GM18873 (cell line): ENCODE measurements around the gene STK33.

Experiments used
- ATAC-seq: cut with Tn5 transposase; IDR thresholded peaks from one replicate; pipeline ENCODE4 v1.9.1; 2021; ENCODE audit warnings: mild to moderate bottlenecking, moderate library complexity, moderate number of reproducible peaks; ENCODE audit not compliant: unreplicated experiment, low FRiP score

The STK33 gene

DNA sequence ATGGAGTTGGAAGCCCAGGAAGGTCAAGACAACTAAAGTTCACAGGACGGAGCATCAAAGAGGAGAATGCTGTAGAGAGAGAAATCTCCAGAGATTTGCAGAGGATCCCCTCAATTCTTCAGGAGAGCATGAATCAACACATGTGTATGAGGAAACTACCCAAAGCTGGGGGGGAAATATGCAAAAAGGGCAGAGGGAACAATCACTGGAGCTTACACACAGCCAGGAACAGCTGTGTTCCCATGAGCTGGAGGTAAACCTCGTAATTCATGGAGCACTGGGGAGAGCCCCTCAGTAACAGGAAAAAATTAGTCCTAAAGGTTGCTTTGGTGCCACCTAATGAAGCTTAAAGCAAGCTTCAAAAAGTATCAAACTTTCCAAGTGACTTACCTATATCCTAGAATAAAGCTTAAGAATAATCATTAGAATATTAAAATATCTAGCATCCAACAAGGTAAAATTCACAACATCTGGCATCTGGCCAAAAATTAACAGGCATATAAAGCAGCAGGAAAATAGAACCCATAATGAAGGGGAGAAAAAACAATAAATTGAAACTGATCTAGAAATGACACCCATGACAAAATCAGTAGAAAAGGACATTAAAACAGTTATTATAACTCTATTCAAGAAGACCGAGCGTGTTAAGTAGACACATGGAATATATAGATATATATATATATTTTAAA lies 134.2 kb downstream of the STK33 start:
- ATAC-seq, result no peak

DNA sequence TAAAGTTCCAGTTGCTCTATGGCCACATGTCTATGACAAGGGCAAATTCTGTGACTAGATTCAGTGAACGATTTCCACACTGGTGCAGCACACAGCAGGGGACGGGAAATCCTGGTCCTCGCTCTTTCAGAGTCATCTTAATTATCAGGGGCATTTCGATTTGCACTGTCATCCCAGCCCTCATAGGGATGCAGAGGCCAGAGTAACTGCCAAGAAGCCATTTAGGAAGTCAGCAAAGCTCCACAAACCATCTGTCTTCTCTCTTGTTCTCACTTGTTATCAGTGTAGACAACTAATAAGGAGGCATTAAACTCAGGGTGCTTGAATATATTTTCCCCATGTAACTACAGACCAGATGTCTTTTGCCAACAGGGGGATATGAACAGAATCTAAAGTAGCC lies 151.7 kb downstream of the STK33 start:
- no peak for ATAC-seq

DNA sequence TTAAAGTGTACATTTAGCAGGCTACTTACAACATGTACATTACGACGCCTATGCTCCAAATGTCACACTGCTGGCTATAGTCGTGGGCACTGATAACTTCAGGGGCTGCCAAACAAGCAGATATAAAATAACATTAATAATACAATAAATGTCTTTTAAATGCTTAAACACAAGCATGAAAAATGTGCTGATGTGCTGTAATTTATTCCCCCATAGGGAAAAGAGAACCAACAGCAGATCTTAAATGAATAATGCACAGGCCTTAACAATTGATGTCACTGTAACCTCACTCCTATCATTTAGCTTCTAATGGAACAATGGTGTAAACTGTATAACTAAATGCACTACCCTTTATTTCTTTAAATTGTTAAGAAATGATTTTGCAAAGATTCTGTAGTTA lies 153.4 kb downstream of the STK33 start:
- no peak for ATAC-seq

DNA sequence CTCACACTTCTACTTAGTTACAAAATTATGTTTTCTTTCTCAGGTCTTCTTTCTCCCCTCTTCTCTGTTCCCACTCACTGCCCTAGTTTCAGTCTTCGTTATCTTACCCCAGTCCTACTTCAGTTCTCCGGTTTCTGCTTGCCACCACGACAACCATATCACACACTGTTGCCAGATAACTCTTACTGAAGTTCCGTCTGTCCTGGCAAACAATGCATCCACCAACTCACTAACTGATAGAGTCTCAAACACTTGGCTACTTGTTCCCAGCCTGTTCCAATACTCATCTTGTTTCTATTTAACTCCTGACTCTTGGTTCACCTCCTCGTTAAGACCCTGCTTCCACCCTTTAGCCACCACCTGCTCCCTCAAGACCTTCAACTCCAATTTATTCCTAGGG lies 164.5 kb downstream of the STK33 start:
- ATAC-seq, result no peak

DNA sequence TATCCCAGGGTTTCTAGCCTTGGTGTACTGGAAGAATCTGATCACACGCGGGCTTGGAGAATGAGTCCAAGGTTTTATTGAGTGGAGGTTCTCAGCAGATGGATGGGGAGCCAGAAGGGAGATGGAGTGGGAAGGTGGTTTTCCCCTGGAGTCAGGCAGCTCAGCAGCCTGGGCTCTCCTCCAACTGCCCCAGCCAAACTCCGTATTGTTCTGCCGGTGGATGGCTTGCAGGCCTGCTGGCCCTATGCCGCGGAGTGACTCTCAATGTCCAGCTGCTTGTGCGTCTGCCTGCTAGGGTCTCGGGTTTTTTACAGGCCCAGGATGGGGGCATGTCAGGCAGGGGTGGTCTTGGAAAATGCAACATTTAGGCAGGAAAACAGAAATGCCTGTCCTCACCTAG lies 168.0 kb downstream of the STK33 start:
- ATAC-seq, result no peak

DNA sequence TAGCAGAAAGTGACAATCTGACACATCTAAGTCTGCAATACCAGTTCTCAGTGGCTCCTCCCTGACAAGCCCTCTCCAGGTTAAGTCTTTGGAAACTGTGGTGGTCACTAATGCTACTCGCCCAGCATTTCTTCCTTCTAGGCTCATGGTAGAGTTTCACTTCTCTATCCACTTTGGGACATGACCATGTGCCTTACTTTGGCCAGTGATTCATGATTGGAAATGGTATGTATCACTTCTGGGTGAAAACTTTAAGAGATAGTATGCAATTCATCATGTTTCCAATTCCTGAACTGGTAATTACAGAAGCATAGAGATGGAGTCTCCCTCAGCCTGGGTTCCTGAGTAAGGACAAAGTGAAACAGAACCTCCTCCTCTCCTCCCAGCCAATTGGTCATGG lies 178.8 kb downstream of the STK33 start:
- no peak for ATAC-seq

DNA sequence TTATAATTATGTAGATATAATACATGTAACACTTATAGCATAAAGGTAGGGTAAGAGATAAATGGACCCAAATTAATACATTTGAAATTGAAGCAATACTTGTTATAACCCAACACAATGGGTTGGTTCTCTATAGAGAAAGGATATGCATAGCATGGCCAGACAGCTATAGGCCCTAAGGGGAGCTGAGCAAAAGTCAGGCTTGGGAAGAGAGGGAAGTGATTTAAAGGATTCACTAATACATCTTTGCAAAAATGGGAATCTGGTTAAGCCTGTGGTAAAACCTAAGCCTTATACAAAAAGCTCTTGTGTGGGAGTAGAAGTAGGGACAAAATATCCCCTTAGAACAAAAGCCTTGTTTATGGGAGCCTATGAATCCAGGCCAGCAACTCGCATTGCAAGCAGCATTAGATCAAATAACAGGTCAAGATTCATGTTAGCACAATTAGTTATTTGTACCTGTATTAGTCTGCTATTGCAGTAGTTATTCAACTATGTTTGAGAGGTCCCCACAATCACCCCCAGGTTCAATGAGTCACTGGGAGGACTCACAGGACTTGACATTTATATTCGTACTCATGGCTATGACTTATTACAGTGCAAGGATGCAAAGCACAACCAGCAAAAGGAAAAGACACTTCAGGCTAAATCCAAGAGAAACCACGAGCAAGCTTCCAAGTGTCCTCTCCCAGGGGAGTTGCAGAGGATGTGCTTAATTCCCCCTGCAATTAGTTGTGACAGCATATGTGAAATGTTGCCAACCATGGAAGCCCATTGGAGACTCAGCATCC lies 185.7 kb downstream of the STK33 start:
- no peak for ATAC-seq

DNA sequence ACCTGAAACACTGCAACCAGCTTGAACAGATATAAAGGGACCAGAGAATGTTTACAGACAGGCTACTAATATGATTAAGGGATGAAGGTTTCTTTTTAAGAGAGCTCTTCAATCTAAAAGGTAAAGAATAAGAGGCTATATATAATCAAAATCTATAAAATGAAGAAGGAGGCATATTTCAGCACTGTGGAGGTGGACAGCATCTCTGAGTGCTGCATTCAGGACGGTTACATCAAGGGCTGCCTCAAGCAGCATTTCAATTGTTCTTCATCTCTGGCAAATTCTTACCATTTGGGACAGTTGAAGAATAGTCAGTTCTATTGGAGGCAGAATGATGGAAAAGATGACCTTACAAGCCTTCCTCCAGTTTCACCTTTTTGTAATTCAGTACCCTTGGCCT lies 190.7 kb downstream of the STK33 start:
- no peak for ATAC-seq

DNA sequence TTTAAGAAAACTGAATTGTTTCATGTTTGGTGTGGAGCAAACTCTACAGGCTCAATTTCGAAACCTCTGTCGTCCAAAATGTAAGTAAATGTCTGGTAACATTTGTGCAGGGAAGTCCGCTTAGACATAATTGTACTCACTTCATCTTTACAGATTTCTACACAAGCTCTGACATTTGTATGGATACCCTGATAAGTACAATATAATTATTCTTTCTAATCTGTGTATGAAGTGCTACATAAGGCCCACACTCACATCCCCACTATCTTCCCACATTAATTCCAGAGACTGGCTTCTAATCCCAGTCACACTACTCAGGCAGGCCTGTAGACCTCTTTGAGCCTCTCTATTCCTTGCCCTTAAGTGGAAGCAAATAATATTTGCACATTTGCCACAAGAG lies 201.1 kb downstream of the STK33 start:
- no peak for ATAC-seq

DNA sequence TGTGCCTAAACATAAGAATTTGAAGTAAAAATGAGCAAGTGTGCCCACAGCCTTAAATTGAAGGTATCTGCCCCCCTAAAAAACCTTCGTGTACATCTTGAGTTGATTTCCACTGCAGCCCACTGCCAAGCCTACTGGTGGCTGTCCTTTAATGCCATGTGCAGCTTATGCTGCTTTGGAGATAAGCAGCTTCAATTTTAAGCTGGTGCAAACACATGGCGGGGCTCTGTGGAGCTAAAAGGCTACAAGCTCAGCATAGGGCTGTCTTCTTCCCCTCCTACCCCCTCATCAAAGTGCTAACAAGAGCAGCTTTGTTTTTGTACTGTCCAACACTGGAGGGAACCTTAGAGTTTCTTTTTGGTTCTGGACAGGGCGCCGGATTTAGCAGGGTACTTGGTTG lies 201.9 kb downstream of the STK33 start:
- ATAC-seq, result no peak

DNA sequence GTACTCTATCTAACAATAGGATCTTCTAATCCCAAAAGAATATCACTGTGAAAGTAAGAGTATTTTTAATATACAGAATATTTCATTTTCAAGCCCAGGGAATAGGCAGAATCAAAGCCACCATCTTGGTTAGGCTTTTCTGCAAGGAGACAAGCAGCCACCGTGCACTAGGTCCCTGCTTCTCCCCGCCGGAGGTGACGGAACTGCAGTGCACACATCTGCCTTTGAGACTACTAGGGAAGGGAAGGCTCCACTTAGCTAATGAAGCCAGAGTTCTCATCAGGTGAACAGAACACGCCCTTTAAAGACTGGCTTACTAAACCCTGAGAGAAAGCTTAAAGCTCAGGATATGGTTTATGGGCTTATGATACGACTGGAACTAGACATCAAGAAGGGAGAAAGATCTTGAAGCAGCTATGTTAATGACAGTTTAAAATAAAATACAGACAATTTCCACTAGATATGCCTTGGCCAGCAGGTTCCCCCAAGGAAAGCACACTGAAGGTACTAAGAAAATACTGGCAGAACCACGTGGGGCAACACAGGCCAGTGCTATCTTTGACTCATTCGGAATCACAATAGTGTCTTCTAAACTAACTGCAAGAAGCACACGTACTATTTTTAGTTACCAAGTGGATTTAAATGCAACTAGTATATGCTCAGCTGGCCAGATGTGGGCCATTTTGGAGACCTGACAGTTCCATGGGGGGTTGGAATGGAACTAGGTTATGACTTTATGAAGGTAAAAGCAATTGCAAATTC lies 203.0 kb downstream of the STK33 start:
- ATAC-seq, result no peak

DNA sequence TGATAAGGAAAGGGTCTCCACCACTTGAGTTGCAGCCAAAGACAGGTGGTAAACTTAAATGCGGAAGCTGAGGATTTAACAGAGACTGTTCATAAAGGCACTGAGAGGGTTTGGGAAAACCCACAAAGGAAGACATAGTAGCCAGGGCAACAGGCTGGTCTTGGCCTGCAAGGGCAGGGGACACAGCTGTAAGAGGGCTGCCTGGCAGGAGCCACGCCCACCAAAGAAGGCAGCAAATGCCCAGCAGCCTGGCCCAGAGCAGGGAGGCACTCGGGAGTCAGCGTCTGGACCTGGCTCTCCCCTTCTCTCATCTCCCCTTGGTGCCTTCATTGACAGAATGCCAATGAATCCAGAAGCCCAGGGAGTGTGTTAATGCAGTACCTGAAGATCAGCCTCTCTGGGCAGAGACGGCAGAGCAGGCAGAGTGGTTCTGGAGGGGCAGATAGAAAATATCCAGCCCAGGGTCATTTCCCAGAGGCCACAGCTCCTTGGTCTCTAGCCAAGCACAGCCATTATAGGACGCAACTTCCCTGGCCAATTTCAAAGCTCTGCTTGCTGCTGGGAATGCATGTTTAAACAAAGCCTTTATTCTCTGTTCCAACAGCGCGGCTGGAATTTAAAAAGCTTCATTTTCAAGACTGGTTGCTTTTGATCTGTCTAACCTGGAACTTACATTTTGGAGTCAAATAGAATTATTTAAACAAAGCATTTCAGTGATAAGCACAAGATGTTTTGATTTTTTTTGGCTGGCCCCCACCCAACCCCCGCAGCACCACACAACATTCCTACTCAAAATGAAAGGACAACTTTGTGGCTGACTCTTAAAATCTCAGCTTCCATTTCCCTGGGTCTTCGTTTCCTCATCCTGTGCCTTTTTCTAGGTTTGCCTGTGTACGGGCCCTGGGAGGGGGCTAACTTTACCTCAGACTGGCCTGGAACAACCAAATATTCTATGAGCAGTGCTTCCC lies 204.7 kb downstream of the STK33 start:
- no peak for ATAC-seq

DNA sequence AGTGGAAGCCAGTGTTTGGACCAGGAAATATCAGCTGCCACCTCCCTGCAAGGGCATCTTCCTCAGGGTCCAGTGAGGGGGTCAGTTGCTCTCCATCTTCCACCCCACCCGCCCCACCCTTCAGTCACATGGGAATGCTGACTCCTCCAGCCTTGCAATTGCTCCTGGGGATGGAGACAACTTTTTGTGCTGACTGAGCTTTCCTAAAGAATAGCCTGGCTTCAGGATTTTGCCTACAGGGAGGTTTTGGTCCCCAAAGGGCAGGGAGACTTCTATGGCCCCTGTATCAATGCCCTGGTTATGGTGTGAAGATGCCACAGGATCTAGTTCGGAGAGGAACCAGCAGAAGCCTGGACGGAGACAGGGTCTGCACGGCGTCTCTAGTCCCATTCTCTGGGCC lies 206.3 kb downstream of the STK33 start:
- ATAC-seq, result no peak

DNA sequence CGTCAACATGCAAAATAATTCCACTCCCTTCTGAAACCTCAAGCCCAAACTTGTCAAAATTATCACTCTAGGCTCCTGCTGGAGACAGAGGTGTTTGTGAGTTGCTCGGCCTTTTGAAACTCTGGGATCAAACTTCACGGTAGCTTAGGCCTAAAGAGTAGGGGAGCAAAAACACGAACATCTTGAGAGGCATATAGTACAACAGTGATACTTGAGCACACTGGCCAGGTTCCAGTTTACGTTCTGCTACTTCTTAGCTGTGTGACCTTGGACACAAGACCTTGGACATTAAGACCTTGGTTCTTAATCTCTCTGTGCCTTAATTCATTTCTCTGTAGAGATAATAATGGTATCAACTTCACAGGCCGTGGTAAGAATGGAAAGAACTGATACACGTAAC lies 206.9 kb downstream of the STK33 start:
- no peak for ATAC-seq

DNA sequence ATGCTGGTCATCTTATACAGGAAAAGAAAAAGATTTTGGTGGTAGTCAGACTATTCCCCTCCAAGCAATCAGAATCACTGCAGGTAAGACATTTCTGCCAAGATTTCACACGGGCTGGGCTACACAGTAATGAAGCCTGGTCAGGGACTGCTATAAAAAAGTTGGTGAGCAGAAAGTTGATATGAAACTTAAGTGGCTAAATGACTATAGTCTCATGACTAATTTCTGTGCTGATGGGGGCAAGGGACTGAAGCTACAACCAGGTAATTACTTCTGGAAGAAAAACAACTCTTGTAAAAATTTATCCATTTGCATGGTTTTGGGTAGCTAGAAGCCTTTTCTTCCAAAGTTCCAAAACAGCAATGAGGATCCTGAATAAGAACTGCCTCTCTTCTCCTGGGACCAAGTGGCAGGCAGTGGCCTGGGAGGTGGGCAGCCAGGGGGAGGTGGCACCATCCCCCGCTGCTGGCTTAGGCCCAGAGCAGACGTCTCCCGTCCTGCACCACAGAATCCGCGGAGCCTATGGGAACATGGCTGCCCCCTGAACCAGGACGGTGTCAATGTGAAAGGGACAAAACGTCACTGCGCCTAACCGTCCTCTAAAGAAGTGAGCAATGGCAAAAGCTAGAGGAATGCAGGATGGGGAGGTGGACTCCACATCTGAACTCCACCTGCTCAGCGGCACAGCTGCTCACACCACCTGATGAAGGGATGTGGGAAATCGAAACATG lies 207.7 kb downstream of the STK33 start:
- ATAC-seq, result no peak

DNA sequence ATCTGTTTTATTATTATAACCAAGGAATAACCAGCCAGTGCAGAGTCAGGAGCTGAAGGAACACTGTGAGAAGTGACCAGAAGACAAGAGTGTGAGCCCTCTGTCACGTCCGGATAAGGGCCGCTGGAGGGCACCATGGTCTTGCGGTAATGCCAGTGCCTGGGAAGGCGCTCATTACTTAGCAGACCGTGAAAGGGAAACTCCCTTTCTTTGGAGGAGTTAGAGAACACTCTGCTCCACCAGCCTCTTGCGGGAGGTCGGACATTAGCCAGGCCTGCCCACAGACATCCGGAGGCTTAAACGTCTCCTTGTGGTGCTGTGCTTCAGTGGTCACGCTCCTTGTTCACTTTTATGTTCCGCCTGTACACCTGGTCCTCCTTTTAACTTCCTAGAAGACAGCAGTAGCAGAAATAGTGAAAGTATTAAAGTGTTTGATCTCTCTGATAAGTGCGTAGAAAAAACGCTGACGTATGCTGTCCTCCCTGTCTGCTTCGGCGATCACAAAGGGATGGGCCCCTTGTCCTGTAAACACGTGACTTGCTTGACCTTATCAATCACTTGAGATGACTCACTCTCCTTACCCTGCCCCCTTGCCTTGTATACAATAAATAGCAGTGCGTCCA lies 209.7 kb downstream of the STK33 start:
- ATAC-seq, result no peak

DNA sequence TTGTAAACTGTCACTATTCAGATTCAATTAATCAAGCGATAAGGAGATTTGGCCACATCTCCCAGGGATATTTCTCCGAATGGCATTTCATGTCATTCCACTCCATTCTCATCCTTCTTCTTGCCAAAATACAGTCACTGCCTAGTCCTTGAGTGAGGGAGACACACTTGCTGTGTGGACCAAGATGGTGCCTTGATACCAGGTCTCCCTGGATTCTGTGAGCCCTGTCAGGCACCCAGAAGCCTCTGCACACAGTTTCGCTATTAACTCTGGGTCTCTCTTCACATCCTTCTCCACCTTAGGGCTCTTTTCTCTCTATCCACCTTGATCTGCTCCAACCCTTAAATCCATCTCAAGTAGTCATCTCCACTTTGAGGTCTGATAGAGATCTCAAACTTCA lies 210.4 kb downstream of the STK33 start:
- ATAC-seq, result no peak

DNA sequence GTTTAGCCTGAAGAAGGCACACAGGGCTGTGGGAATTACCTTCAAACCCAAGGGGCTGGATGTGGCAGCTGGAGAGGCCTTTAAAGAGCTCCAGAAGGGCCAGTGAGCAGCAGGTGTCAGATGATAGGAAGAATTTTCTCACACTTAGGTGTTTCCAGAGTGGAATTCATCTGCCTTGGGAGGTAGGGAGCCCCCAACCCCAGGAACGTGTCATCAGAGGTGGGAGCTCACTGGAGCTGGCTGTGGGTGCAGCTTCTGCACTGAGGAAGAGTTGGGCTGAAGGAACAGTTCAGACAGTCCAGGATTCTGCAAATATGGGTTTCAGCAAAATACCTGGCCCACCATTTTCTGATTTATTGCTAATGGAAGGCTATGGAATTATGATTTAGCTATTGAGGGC lies 210.8 kb downstream of the STK33 start:
- no peak for ATAC-seq

DNA sequence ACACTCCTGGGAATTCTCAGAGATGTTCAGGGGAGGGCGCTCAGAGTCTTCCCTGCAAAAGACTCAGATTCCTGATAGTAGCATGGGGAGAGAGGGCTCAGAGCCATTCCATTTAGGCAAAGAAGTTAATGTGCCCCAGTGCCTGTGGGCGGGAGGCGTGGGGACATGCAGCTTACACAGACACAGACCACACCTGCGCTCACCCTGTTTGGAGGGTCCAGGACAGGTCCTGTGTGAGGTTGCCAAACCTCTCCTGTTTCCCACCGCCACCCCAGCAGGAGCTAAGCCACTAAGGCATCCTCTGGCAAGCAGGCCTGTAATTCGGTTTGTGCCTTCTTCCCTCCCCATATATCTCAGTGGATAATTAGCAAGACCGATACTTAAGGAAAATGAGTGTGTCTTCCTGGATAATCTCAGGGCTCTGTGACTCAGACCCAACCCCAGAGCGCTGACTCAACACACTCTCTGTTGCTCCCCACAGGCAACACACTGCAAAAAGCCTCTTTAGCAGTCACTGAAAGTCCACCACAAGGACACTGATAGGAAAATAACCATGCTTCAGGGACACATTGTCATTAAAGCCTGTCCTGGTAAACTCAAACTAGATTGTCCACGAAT lies 211.5 kb downstream of the STK33 start:
- no peak for ATAC-seq
